Motor neuron (in vitro differentiated cells): ENCODE data around the gene RAI14. TPM values are rescaled to one million over a fixed set of nuclear protein-coding genes. Genes with fewer than 3 reads are reported as not detected.
"Not testable (repeated sequence)": the region's sequence is repeated elsewhere in the genome, so short reads cannot be mapped to it uniquely, and the experiment has no call there.

Source experiments
- ATAC-seq, 8 experiments: fragments of 200-7000 bp; cut with Tn5 transposase; replicated peaks in 6 of 8; 2 replicates each; pipeline ENCODE4 v1.8.0; 2021; ENCODE audit warnings: mild to moderate bottlenecking in 8 of 8, moderate library complexity in 8 of 8
- H3K27ac ChIP-seq, 2 donors: fragments of 250-450 bp; sonication (Bioruptor Pico); 2 replicates each; pipeline ENCODE4 v1.9.0; 2021; ENCODE audit warnings: antibody characterized with exemption in 2 of 2, mild to moderate bottlenecking in 2 of 2, moderate library complexity in 1 of 2
- H3K4me1 ChIP-seq, 2 donors: fragments of 250-450 bp; sonication (Bioruptor Pico); replicated peaks in 1 of 2; 2 replicates each; pipeline ENCODE4 v1.6.1; 2021; ENCODE audit warnings: antibody characterized with exemption in 2 of 2, mild to moderate bottlenecking in 2 of 2, moderate library complexity in 1 of 2
- H3K4me3 ChIP-seq, 5 donors: fragments of 250-450 bp; sonication (Bioruptor Pico); 2 replicates each; pipeline ENCODE4 v1.9.0; 2021; ENCODE audit warnings: antibody characterized with exemption in 5 of 5, mild to moderate bottlenecking in 5 of 5, moderate library complexity in 4 of 5
- WGBS, 10 experiments: fragments of 450-650 bp; shearing (Covaris generic); methylation state at CpG; one replicate each; pipeline ENCODE4 v1.0.0; 2022; 5-methylcytosine and 5-hydroxymethylcytosine counted together
- in situ Hi-C, 9 experiments: fragments of 400-800 bp; cut with MboI; loops; one replicate each; pipeline ENCODE4 v1.15.0; 2021; ENCODE audit warnings: low sequenced_read_pairs in 9 of 9, low pct_unique_long_range_greater_than_20kb in 2 of 9; ENCODE audit not compliant: unreplicated experiment in 9 of 9
- total RNA-seq, 8 experiments: library from RNA; unstranded; fragments of 300-600 nt; gene quantifications; 2 replicates each; pipeline versions ENCODE4 v1.2.3 to v1.2.4, GENCODE V29; 2022

RAI14 gene
- total RNA-seq, 8 experiments from 2014 or later, result 21.5 to 203 (median 88.2) TPM

DNA sequence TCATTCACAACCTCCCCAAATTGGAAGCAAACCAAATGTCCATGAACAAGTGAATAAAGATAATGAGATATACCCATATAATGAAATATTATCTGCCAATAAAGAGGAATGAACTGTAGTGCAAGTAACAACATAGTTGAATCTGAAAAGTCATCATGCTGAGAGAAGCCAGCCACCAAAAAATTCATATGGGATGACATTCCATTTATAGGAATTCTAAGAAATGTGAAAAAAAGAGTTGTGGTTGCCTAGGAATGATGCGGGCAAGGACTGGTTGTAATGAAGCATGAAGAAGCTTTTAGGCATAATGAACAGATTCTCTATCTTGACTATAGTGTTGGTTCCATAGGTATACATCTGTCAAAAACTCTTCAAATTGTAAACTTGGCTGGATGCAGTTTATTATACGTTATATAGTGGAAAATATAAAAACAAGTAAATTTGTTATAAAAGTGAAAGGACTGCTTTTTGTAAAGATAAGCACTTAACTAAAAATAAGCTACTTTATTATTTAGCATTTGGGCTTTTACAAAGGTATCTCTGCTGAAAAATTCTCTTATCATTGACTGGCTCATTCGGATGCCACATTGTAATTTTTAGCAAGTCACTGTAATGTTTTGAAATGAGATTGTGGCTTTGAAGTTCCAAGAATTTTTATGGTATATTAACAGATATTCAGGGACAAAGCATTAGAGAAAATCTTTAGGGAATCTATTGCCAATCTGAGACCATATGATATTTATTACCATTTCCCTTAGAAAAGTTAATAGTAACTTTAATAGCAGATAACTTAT, 161.6 kb downstream of the RAI14 start:
- WGBS, 10 experiments, result 55 to 100% (median 93%) methylated on average over 1 to 3 of the region's 3 CpGs
- in situ Hi-C loops, result no loop called here
- no peak for ATAC-seq

DNA sequence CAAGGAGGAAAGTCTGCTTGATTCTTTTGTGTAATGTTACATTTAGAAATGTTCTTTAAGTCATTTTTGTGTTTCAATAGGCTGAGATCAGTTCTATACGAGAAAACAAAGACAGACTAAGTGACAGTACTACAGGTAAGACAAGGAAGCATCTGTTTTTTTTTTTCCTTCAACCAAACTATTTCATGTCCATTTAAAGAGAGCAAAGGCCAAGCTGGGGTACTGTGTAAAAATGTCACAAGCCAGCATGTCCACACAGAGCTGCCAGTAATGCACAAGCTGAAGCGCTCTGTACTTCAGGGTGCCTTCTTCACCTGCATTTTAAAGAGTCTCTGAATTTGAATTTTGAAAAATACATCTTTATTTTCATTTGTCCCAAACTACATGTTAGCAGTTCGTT, 162.6 kb downstream of the RAI14 start:
- no peak for ATAC-seq
- in situ Hi-C loops, result no loop called here
- 83 to 100% (median 98%) methylated on average over 1 to 3 of the region's 3 CpGs for WGBS, 10 experiments
- H3K4me1 ChIP-seq, result no peaks in the 10 kb centered on the region
- no peak overlapping the region for H3K4me3 ChIP-seq
- H3K27ac ChIP-seq, result no peak overlapping the region

More for the DNA sequence above, 161.6 kb downstream of the RAI14 start:
- Histone ChIP-seq H3K4me3 (no peak overlapping the region), H3K27ac (no peak overlapping the region), H3K4me1 (no peaks in the 10 kb centered on the region)

DNA sequence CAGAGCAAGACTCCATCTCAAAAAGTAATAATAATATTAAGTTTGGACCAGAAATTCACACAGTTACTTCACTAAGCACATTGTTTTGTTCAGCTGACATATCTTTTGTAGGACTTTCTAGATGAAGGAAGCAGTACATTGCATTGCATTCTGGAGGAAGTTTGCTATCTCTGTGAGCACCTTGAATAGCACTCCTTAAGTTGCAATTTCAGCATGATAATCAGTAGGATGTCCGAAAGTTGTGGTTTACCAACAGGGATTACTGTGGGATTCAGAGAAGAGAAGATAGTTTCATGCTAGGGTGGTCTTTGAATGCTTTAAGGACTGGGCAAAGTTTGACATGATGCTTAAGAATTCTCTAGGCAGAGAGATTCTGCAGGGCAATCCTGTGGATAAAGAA, 164.5 kb downstream of the RAI14 start:
- in situ Hi-C loops, result no loop called here
- WGBS, 10 experiments, result 100% methylated on average over 1 of the region's 1 CpG; no CpG with 5 or more reads in 3 of the 10 experiments
- no peak overlapping the region for H3K27ac ChIP-seq
- H3K4me3 ChIP-seq, result no peak overlapping the region
- no peak for ATAC-seq
- no peaks in the 10 kb centered on the region for H3K4me1 ChIP-seq

DNA sequence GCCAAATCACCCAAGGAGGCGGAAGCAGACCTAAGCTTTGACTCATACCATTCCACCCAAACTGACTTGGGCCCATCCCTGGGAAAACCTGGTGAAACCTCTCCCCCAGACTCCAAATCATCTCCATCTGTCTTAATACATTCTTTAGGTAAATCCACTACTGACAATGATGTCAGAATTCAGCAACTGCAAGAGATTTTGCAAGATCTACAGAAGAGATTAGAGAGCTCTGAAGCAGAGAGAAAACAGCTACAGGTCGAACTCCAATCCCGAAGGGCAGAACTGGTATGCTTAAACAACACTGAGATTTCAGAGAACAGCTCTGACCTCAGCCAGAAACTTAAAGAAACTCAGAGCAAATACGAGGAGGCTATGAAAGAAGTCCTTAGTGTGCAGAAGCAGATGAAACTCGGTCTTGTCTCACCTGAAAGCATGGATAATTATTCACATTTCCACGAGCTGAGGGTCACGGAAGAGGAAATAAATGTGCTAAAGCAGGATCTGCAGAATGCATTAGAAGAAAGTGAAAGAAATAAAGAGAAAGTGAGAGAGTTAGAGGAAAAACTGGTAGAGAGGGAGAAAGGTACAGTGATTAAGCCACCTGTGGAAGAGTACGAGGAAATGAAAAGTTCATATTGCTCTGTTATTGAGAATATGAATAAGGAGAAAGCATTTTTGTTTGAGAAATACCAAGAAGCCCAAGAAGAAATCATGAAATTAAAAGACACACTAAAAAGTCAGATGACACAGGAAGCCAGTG, 167.0 kb downstream of the RAI14 start:
- no peak for ATAC-seq
- Histone ChIP-seq H3K27ac (no peak overlapping the region), H3K4me1 (no peaks in the 10 kb centered on the region), H3K4me3 (no peak overlapping the region)
- WGBS, 10 experiments, result 85 to 100% (median 94%) methylated on average over 4 to 8 of the region's 8 CpGs
- in situ Hi-C loops, result no loop called here

DNA sequence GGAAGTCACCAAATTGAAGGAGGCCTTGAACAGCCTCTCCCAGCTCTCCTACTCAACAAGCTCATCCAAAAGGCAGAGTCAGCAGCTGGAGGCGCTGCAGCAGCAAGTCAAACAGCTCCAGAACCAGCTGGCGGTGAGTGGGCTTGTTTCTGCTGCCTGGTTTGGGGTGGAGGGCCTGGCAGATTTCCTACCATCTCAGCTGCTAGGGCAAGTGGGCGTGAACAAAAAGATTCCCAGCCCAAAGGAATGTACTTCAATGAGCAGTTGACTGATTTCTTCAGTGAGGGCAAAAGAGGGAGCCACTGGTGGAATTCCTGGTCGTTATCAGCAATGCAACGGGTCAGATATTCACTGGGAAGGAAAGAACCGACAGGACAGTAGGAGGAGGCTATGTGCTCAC, 170.2 kb downstream of the RAI14 start:
- in situ Hi-C loops, result no loop called here
- Histone ChIP-seq H3K27ac (no peak overlapping the region), H3K4me3 (no peak overlapping the region), H3K4me1 (no peaks in the 10 kb centered on the region)
- WGBS, 10 experiments, result 44 to 100% (median 96%) methylated on average over 1 to 5 of the region's 6 CpGs; no CpG with 5 or more reads in 2 of the 10 experiments
- no peak for ATAC-seq

DNA sequence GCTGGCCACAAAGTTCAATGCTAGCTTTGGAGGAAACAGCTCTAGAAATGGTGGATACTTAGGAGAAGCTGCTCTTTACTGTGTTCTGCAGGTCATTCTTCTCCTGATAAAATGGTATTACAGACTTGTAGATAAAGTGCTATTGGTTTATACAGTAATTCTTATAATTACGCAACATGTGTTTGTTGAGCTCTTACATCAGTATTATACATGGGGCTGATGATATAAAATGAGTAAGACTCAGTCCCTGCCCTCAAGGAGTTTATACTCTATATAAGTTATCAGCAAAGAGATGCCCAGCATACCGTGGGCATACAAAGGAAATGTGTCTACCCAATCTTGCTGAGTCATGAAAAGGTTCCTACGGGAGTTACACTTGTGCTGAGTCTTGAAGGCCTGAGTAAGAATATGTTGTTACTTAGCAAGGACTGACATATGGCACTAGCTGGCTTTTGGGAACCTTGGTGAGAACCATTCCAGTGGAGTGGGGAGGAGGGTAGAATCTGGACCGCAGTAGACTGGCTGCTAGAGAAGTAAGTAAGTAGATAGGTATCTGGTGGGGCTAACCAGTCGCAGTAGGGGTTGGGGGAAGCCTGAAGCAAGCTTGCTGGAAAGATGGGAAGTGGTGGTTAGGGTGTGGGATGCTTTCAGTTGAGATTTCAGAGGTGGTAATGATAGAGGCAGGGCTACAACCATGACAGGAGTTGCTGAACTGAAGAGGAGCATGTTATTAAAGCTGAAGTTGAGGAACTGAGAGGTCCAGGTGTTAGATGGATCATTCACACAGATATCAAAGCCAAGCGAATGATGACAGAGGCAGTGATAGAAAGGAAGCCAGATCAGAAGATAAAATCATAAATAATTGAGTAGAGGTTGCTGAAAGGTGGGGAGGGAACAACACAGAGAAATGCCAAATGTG, 171.7 kb downstream of the RAI14 start:
- 86 to 100% (median 97%) methylated on average over 1 to 6 of the region's 6 CpGs for WGBS, 10 experiments
- H3K27ac ChIP-seq, result no peak overlapping the region
- in situ Hi-C loops, result no loop called here
- H3K4me3 ChIP-seq, result no peak overlapping the region
- H3K4me1 ChIP-seq, result no peaks in the 10 kb centered on the region
- ATAC-seq, result no peak

DNA sequence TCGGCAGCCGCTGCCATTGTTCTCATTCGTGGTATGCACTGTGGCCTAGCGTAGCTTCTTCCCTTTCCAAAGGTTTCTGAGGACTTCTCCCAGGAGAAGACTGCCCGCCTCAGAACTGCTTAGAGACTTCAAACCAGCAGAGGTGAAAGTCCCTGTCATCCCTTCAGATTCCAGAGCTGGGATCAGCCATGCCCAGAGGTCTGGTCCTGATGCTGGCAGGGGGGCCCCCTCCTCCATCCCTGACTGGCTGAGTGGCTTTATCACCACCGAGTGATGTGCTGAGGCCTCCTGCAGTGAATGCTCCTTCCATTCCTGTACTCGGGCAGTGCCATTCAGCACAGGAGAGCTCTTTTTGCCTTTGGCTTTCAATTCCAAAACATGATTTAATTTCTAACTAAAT, 174.7 kb downstream of the RAI14 start:
- H3K4me1 ChIP-seq, in situ Hi-C loops, H3K27ac ChIP-seq, ATAC-seq, H3K4me3 ChIP-seq: not testable (repeated sequence)
- 29 to 92% (median 50%) methylated on average over 1 to 2 of the region's 7 CpGs; no CpG with 5 or more reads in 5 of the 10 experiments for WGBS, 10 experiments

DNA sequence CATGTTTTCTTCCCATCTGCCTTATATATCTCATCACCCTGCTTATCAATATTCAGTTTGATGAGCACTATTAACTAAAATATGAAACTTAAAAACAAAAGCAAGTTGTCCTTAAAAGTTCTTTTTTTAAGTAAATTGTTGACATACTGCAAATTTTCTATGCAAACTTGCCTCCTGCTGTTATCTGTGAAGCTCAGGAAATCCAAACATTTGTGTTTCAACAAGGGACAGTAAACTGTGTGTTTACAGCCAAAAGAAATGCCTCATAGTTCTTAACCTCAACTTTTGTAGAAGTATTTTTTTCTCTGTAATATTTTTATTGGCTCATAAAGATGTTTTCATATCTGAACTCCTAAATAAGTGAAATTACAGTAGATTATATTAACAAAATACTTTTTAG, 175.2 kb downstream of the RAI14 start:
- no peak overlapping the region for H3K27ac ChIP-seq
- no peak for ATAC-seq
- H3K4me1 ChIP-seq, result peaks cover 0 to 7% of the 10 kb centered on the region in 2 donors
- in situ Hi-C loops, result no loop called here
- H3K4me3 ChIP-seq, result no peak overlapping the region

DNA sequence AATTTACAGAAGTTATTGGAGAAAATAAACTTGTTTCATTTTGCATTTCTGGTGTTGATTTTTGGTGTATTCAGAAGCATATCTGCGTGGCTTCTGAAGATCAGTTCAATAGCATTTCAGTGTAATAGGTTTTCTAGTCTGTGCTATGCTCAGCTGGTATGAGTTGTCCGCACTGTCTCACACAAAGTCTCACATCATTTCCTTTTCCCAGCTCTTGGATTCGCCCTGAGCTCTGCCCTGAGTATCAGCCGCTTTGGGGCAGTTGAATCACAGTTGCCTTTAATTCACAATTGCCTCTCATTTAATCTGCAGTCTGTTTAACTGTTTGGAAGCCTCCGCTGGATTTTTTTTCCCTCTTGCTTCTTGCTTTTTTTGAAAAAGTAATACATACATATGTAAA, 176.4 kb downstream of the RAI14 start:
- no peak overlapping the region for H3K4me3 ChIP-seq
- 73 to 100% (median 100%) methylated on average over 2 to 5 of the region's 5 CpGs for WGBS, 10 experiments
- in situ Hi-C loops, result no loop called here
- H3K27ac ChIP-seq, result no peak overlapping the region
- peak in 2 of 8 experiments; percentile 4 to 36 for ATAC-seq
- H3K4me1 ChIP-seq, result peaks cover 0 to 7% of the 10 kb centered on the region in 2 donors

DNA sequence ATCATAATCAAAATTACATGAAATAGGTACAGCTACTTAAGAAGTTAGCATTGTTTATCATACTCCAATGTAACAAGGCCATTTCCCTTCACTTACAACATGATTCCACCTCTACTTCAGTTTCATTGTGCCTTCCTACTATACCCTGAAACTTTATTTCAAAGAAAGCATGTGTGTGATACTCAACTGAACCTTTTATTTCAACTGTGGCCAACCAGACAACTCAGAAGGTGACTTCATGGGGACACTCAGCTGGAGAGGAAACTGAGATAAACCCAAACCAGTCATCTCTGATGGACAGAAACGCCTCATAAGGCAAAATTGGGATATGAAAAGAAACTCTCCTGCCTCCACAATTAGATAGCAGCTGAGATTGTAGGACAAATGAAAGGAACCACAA, 177.0 kb downstream of the RAI14 start:
- no peak for ATAC-seq

DNA sequence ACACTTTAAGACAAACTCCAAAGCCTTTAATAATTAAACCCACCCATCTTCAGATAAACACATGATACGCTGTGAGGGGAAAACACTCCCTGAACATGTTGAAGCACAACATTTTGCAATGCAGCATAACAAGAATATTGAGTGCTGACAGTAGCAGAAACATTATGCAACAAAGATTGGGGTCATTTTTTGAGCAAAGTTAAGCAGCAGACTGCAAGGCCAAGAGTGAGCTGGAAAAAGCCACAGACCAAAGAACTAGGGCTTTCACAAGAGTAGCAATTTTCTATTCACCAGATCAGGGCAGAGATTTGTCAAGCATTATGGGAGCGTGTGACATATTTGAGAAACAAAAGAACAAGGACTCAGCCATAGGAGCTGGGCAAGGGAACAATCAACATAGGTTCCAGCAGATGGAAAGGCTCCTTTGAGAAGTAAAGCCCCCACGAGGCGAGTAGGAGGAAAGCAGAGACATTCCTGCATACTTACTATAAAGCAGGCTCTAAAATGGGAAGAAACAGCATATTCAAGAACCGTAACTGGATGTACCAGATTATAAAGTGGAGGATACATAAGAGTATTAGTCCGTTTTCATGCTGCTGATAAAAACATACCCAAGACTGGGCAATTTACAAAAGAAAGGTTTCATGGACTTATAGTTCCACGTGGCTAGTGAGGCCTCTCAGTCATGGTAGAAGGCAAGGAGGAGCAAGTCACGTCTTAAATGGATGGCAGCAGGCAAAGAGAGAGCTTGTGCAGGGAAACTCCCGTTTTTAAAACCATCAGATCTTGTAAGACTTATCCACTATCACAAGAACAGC, 178.1 kb downstream of the RAI14 start:
- H3K27ac ChIP-seq, result no peak overlapping the region
- peak in 5 of 8 experiments; percentile 1 to 68 (median 54) for ATAC-seq
- no peak overlapping the region for H3K4me3 ChIP-seq
- in situ Hi-C loops, result no loop called here
- H3K4me1 ChIP-seq, result peaks cover 0 to 12% of the 10 kb centered on the region in 2 donors
- WGBS, 10 experiments, result 21 to 84% (median 47%) methylated on average over 2 to 9 of the region's 9 CpGs; no CpG with 5 or more reads in 1 of the 10 experiments

More for the DNA sequence above, 177.0 kb downstream of the RAI14 start:
- in situ Hi-C loops, result no loop called here
- Histone ChIP-seq H3K27ac (no peak overlapping the region), H3K4me1 (peaks cover 0 to 7% of the 10 kb centered on the region in 2 donors), H3K4me3 (no peak overlapping the region)
- 11 to 100% (median 92%) methylated on average over 1 of the region's 1 CpG; no CpG with 5 or more reads in 4 of the 10 experiments for WGBS, 10 experiments

DNA sequence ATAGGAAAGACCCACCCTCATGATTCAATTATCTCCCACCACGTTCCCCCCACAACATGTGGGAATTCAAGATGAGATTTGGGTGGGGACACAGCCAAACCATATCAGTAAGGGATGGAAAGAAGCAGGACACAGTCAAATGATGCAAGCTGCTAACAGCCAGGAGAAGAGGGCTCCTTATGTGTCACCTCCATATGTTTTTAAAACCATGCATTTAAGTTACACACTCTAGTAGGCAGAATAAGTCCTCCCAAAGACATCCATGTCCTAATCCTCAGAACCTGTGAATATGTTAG, 178.6 kb downstream of the RAI14 start:
- 100% methylated on average over 1 of the region's 1 CpG; no CpG with 5 or more reads in 9 of the 10 experiments for WGBS, 10 experiments
- no peak overlapping the region for H3K4me3 ChIP-seq
- no peak for ATAC-seq
- H3K4me1 ChIP-seq, result peaks cover under 1 to 14% of the 10 kb centered on the region in 2 donors
- no peak overlapping the region for H3K27ac ChIP-seq
- in situ Hi-C loops, result no loop called here
